Measurements from ENCODE around the gene CLSTN1.

GRCh38 chr1:9729523-9729922 is 94.2 kb downstream of the CLSTN1 start:
- TF ChIP-seq YY1 (IDR thresholded peaks at IDR 0.05; ENCODE audit: insufficient read depth, insufficient replicate concordance, low read depth, low read length) (no peak), MXI1 (IDR thresholded peaks at IDR 0.05; ENCODE audit: borderline replicate concordance, low read depth, low read length) (no peak), HNRNPLL (IDR thresholded peaks at IDR 0.05; ENCODE audit: low read depth, low read length, poor library complexity, severe bottlenecking) (no peak), SATB2 (CRISPR knock-in tag; IDR thresholded peaks at IDR 0.05) (no peak), TAF1 (CRISPR knock-in tag; IDR thresholded peaks at IDR 0.05) (no peak), RNF2 (conservative IDR thresholded peaks at IDR 0.05; ENCODE audit: low read depth) (no peak)

All from HepG2 (cell line).